NCI-H1105 (cell line): ENCODE data around the gene TMEM154.
A peak's percentile ranks its signal among the peaks of the same experiment; 100 is the strongest.
"Not testable (repeated sequence)": the region's sequence is repeated elsewhere in the genome, so short reads cannot be mapped to it uniquely, and the experiment has no call there.

Experiments
- DNase-seq: peaks from one replicate; lab custom pipeline; 2025; lab: John Stamatoyannopoulos, UW

The TMEM154 gene

DNA sequence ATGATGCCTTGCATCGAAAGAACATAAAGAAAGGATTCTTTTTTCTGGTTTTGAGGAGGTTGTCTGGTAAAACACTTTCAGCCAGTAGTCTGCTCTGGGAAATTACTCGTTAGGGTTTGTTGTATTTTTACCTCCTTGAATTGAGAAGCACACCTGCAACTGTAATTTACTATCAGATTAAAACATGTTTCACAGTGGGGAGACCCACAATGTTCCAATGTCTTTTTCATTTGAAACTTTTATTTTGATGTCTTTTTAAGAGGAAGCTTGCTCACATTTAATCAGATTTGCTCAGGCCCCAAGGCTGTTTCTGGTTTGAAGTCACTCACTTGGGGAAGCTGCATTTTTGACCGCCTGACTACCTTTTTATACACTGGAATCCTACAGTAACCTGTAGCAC lies 12.0 kb downstream of the TMEM154 start:
- no peak for DNase-seq

GRCh38 chr4:152666946-152667345 lies 12.9 kb downstream of the TMEM154 start:
- no peak for DNase-seq

GRCh38 chr4:152665691-152666395 lies 14.0 kb downstream of the TMEM154 start:
- no peak for DNase-seq

DNA sequence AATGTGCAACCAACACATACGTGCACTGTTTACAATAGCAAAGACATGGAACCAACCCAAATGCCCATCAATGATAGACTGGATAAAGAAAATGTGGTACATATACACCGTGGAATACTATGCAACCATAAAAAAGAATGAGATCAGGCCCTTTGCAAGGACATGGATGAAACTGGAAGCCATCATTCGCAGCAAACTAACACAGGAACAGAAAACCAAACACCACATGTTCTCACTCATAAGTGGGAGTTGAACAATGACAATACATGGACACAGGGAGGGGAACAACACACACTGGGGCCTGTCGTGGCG lies 15.8 kb downstream of the TMEM154 start:
- DNase-seq: not testable (repeated sequence)

GRCh38 chr4:152663203-152664066 lies 16.4 kb downstream of the TMEM154 start:
- DNase-seq: no peak

GRCh38 chr4:152661649-152662048 lies 18.1 kb downstream of the TMEM154 start:
- no peak for DNase-seq

GRCh38 chr4:152660526-152660925 lies 19.3 kb downstream of the TMEM154 start:
- no peak for DNase-seq

DNA sequence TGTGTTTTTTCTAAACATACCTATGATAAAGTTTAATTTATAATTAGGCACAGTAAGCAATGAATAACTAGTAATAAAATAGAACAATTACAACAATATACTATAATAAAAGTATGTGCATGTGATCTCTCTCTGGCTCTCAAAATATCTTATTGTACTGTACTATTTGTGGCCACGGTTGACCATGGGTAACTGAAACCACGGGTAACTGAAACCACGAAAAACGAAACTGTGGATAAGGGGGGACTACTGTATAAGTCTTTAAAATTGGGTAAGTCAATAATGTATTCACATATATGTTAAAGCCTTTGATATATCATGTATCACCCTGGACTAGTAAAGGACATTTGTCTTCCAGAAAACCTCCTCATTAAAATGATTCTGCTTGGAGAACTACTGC lies 20.0 kb downstream of the TMEM154 start:
- no peak for DNase-seq

DNA sequence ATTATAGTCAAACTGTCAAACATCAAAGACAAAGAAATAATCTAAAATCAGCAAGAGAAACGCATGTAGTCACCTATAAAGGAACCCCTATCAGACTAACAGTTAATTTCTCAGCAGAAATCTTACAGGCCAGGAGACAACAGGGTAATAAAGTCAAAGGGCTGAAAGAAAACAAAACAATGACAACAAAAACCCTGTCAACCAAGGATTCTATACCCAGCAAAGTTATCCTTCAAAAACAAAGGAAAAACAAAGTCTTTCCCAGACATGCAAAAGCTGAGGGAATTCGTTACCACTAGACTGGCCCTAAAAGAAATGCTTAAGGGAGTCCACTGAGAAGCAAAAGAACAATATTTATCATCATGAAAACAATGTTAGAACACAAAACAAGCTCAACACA lies 22.1 kb downstream of the TMEM154 start:
- DNase-seq: no peak

DNA sequence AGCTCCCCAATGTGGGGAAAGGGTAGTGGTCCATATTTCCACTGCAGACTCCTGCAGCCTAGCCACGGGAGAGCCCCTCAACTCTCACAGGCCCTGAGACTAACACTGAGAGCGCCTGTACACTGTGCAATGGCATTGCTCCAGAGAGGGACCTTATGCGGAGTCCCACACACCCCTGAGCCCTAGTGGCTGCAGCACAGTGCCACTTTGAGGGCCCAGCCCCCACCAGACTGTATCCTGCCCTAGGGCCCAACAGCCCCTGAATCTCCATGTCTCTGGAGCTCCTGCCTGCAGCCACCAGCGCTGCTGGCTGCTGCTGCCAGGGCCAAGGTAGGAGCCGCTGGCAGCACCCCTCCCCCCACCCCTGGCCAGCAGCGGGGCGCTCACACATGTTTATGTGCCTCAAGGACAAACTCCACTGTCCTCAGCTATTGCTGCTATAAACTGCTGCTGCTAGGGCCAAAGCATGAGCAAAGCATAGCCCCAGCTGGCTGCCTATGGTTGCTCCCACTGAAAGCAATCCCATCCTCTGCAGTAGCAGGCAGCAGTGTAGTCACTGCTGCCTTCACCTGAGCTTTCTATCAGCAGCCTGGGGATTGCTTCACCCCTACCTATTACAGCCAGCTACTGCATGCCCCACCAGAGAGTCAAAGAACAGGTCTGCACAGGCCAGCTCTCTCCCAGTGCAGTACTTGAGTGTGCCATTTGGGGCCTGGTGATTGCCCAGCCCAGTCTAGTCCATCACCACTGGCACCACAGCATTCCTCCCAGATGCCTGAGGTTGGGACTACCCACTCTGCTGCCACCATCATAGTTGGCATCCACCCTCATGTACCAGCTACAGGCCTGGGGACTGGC lies 24.3 kb downstream of the TMEM154 start:
- no peak for DNase-seq

- DNase-seq: no peak
These were observed 27.7 kb downstream of the TMEM154 start for GRCh38 chr4:152652102-152652501.

DNA sequence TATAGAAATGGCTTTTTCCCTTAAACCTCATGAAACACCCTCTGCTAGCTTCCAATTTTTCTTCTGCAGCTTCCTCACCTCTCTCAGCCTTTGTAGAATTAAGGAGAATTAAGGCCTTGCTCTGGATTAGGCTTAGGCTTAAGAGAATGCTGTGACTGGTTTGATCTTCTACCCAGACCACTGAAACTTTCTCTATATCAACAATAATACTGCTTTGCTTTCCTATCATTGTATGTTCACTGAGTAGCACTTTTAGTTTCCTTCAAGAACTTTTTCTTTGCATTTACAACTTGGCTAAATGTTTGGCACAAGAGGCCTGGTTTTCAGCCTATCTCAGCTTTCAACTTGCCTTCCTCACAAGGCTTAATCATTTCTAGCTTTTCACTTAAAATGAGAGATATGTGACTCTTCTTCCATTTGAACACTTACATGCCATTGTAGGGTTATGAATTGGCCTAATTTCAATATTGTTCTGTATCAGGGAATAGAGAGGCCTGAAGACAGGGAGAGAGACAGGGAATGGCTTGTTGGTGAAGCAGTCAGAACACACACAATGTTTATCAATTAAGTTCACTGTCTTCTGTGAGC lies 28.2 kb downstream of the TMEM154 start:
- DNase-seq: no peak

GRCh38 chr4:152646221-152646620 lies 33.6 kb downstream of the TMEM154 start:
- DNase-seq: no peak

DNA sequence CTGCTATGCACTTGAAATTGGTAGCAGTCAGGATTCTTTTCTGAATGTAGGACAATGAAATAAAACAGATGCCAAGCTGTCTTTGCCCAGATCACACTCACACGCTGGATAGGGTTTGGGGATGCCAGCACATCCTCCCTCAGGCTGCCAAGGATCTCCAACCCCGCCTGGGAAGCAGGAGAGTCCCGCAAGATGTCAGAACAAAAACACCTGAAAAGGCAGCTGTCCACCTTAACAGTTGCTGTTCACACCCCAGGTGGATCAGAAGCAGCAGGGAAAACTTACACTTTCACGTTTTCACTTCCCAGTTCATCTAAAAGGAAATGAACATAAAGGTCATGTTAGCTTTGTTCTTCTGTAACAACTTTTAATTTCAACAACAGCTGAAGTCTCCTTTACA lies 35.7 kb downstream of the TMEM154 start:
- no peak for DNase-seq

GRCh38 chr4:152643153-152644035 lies 36.4 kb downstream of the TMEM154 start:
- DNase-seq: no peak

DNA sequence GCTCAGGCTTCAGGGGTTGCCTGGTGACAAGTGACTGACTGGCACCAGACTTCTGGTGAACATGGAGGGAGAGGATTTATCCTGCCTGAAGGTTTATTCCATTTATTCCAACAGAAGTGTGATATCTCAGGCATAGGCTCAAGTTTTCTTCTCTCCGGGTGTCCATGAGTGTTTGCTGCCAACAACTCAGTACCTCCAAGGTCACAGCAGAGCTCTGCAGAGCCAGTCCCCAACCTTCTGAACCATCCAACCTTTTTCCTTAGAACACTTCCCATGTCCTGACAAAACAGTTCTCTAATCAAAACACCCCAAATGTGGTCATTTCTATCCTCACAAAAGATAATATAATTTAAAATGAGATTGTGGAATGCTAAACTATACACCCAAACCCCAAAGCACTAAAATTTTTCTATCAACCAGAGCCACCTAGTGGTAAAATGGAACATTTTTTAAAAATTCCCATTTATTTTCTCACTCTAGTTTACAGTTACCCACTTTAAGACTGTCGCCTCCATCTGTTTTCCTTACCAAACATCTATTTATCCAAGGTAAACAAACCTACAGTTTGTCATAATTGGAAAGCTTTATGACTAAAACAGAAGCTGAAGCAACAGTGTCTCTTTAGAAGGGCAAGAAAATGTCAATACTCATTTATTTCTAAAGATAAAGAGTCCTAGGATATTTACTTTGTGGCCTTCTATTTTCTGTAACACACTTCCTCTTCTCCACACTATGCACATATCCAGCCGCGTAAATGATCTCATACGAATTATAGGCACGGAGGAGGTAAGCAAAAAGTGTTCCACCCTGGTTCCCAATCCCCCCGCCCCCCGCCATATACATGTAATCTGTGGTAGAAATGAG lies 39.5 kb downstream of the TMEM154 start:
- DNase-seq: peak; percentile 2

- no peak for DNase-seq
These were observed 43.9 kb downstream of the TMEM154 start for GRCh38 chr4:152635851-152636250.

GRCh38 chr4:152634110-152634760 lies 45.6 kb downstream of the TMEM154 start:
- no peak for DNase-seq

DNA sequence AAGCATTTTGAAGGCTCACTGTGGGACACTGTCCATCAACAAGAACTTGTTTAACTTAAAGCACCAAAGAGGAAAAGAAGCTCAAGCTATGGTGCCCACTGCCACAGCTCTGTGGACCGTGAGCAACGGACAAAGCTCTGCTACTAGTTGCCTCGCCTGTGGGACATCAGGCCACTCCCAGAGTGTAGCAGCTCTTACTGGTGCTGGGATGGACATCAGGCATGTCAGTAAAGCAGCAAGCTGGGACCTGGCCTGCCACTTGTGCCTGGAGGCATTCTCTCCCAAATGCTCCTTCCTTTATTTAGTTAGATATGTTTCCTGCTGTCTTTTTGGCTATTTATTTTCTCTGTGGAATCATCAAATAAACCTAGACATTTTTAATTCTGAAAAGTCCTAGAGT lies 46.7 kb downstream of the TMEM154 start:
- DNase-seq: no peak

DNA sequence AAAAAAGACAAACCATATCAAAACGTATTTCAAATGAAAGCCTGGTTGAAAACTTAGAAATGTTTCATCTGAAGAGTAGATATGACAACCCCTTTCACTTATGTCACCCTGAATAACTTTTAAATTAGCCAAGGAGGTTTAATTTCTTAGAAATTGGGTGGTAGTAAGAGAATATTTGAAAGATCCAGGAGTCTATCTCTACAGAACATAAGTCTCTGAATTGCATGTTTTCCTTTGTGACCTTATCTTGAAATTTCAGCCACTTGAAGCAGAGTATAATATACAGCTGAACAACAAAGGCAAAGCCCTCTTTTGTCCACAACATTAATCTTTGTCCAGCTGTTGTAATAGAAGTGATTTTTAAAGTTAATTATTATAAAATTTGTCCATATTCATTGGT lies 49.5 kb downstream of the TMEM154 start:
- DNase-seq: no peak
